Measurements from ENCODE around the gene PPFIA2.

GRCh38 chr12:81570234-81570633, 188.9 kb downstream of the PPFIA2 start:
- TF ChIP-seq EZH2 (IDR thresholded peaks at IDR 0.05; ENCODE audit: low read length) = no peak
- TF ChIP-seq CTCF (optimal IDR thresholded peaks at IDR 0.05 in 1 of 3, IDR thresholded peaks at IDR 0.05 in 1 of 3, conservative IDR thresholded peaks at IDR 0.05 in 1 of 3; ENCODE audit: extremely low read depth in 1 of 3, insufficient read depth in 2 of 3, low read length in 3 of 3) = no peak
